Measurements from ENCODE around the gene DIDO1. TPM values are rescaled to one million over a fixed set of nuclear protein-coding genes. Genes with fewer than 3 reads are reported as not detected.

The DIDO1 gene
- total and polyA plus RNA-seq, 2 of the 4 experiments (the other 2 are of a cell fraction): 21.8 to 28.1 TPM

DNA sequence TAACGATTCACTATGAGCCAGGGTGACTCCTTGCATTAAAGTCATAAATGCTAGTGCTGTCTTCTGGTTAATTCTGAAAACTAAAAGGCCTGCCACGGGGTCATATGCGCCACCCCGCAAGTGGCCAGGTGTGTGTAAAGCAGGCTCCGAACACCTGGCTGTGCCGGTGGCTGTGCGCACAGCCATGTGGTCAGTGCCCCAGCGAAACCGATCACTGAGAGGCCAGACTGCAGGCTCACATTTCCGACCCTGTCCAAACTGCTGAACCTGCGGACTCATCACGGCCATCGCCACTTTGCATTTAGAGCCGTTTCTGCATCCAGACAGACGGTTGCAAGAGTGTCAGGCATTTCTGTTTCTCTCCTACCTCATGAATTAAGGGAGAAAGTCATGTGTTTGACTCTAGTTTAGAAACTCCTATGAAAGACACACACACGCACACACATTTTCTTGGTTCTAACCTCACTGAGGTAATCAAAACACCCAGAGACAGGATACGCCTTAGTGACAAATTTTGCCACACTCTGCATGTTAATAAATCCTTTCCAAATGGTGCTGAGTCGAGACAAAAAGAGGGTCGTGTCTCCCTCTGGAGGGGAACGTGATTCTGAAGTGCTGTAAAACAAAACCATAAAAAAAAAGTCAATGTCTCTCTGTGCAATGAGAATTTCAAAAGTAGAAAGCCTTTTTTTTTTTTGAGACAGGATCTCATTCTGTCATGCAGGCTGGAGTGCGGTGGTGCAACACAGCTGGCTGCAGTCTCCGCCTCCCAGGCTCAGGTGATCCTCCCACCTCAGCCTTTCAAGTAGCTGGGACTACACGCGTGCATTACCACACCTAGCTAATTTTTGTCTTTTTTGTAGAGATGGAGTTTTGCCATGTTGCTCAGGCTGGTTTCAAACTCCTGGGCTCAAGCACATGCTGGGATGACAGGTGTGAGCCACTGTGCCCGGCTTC is 33.7 kb downstream of the DIDO1 start (continued):
- TF ChIP-seq NFE2L2 (IDR thresholded peaks at IDR 0.05; ENCODE audit: low read depth, low read length): no peak
- no peak for TF ChIP-seq BHLHE40 (IDR thresholded peaks at IDR 0.05; ENCODE audit: low read depth, low read length)

DNA sequence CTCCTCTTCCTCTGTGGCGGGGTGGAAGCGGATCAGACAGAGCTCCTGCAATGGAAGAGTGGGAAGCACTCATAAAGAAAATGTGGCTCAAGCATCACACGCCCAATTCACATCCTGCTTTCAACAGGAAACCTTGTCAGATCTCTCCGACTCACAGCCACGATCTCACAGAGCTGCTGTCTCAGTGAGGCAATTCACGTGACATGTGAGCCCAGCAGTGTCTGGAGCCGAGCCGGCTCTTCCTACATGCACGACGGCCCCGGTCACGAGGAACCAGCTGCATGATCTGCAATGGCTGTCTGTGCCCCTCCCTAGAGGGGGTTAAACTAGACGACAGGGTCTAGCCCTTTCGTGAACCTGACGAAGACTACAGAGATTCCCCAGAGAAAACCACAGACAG is 35.2 kb downstream of the DIDO1 start:
- dilution Hi-C loops (cut with HindIII; ENCODE audit: low sequenced_read_pairs, unreplicated experiment): no loop called here
- Histone ChIP-seq H3K4me1 (ENCODE audit: control insufficient read depth, insufficient read depth, low read length) (peaks cover 11% of the 10 kb centered on the region), H3K9me3 (ENCODE audit: control insufficient read depth, insufficient read depth, low read length) (no peaks in the 10 kb centered on the region), H2AK5ac (ENCODE audit: low read depth, low read length) (no peak overlapping the region), H3K4me2 (ENCODE audit: low read depth, low read length) (no peak overlapping the region), H2AFZ (replicated peaks; ENCODE audit: low read length, poor library complexity) (no peak overlapping the region), H4K20me1 (ENCODE audit: insufficient read depth, low read length) (peaks cover 20% of the 10 kb centered on the region), H3K18ac (ENCODE audit: low read depth, low read length) (no peak overlapping the region), H2BK15ac (ENCODE audit: low read depth, low read length) (no peak overlapping the region), H3K4me3 (ENCODE audit: insufficient read depth, low read depth, low read length) (no peak overlapping the region), H3K4ac (ENCODE audit: low read depth, low read length) (no peak overlapping the region), H2BK5ac (ENCODE audit: low read depth, low read length, poor library complexity, severe bottlenecking) (no peak overlapping the region), H4K91ac (ENCODE audit: insufficient read depth, low read depth, low read length) (no peak overlapping the region), H3K56ac (ENCODE audit: extremely low read depth, insufficient read depth, low read length) (no peak overlapping the region), H2AK9ac (replicated peaks; ENCODE audit: low read depth, low read length, poor library complexity) (no peak overlapping the region), H2BK120ac (ENCODE audit: low read depth, low read length) (no peak overlapping the region), H3K9me1 (ENCODE audit: insufficient read depth, low read length) (peaks cover 11% of the 10 kb centered on the region), H3K27ac (ENCODE audit: insufficient read depth, low read length) (no peak overlapping the region), H3K14ac (replicated peaks; ENCODE audit: low read depth, low read length) (no peak overlapping the region), H3K9ac (ENCODE audit: low read depth, low read length) (no peak overlapping the region), H4K8ac (ENCODE audit: low read depth in 2 of 2, low read length in 2 of 2) (no peak overlapping the region), H3K36me3 (ENCODE audit: control insufficient read depth, insufficient read depth, low read length) (peaks cover 78% of the 10 kb centered on the region), H3K23ac (ENCODE audit: low read depth, low read length) (no peak overlapping the region), H4K5ac (ENCODE audit: low read depth, low read length) (no peak overlapping the region), H3K27me3 (ENCODE audit: control insufficient read depth, insufficient read depth, low read length) (no peaks in the 10 kb centered on the region), H2BK20ac (ENCODE audit: low read depth, low read length) (no peak overlapping the region), H3K79me1 (ENCODE audit: low read depth in 1 of 2, low read length in 2 of 2) (peaks cover 11 to 60% of the 10 kb centered on the region in 2 experiments)
- in situ Hi-C loops (cut with MboI; ENCODE audit: low sequenced_read_pairs): no loop called here
- intact Hi-C loops (cut with micrococcal nuclease): no loop called here
- peak; percentile 48 for DNase-seq
- POLR2A ChIA-PET (ENCODE audit: unreplicated experiment): no interaction called here
- ATAC-seq (ENCODE audit: low read depth): no peak
- CTCF ChIA-PET: interaction anchor here (1.7 kb wide), 1 partner anchor 16 kb away, joined by 6 read pairs; no protein-coding TSS in a partner anchor
- WGBS, 2 experiments (ENCODE audit: extremely low coverage in 2 of 2, insufficient read length in 1 of 2): 81% methylated on average over 11 of the region's 15 CpGs; no CpG with 5 or more reads in 1 of the 2 experiments
- TF ChIP-seq, protein P1, sequence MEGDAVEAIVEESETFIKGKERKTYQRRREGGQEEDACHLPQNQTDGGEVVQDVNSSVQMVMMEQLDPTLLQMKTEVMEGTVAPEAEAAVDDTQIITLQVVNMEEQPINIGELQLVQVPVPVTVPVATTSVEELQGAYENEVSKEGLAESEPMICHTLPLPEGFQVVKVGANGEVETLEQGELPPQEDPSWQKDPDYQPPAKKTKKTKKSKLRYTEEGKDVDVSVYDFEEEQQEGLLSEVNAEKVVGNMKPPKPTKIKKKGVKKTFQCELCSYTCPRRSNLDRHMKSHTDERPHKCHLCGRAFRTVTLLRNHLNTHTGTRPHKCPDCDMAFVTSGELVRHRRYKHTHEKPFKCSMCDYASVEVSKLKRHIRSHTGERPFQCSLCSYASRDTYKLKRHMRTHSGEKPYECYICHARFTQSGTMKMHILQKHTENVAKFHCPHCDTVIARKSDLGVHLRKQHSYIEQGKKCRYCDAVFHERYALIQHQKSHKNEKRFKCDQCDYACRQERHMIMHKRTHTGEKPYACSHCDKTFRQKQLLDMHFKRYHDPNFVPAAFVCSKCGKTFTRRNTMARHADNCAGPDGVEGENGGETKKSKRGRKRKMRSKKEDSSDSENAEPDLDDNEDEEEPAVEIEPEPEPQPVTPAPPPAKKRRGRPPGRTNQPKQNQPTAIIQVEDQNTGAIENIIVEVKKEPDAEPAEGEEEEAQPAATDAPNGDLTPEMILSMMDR (conservative IDR thresholded peaks at IDR 0.05; ENCODE audit: low read depth, low read length): no peak
- no peak for TF ChIP-seq BHLHE40 (IDR thresholded peaks at IDR 0.05; ENCODE audit: low read depth, low read length)
- no TSS peak for BruUV-seq (replicated peaks)

All from IMR-90 (cell line).